Smooth muscle cell of trachea (primary cell): ENCODE results near the gene MAP10. TPM values are rescaled to one million over a fixed set of nuclear protein-coding genes. Genes with fewer than 3 reads are reported as not detected.

Experiments used
- total RNA-seq: library from RNA; depleted of rRNA; stranded (reverse); fragments of >200 nt; gene quantifications from 2 replicates; pipeline ENCODE4 v1.2.1, GENCODE V29; 2014

Gene MAP10
- total RNA-seq, result 1.5 and 1.7 TPM in 2 replicates

GRCh38 chr1:232805269-232806185, at the start of gene MAP10:
Gene MAP10, plus strand, starts transcription at chr1:232805416. Its CDS starts 34 bp downstream, at chr1:232805450.

Other genes starting within 250 kb of the MAP10 start
- 1.3 and 2.2 TPM in 2 replicates for gene SIPA1L2, start 175.3 kb upstream of the MAP10 start, total RNA-seq
- gene NTPCR, start 145.2 kb downstream of the MAP10 start, total RNA-seq, result 23.4 and 29.1 TPM in 2 replicates